ENCODE data around the gene SMYD1.

Gene SMYD1

GRCh38 chr2:88121678-88122077 lies 54.1 kb downstream of the SMYD1 start:
- no peak overlapping the region for H3K4me3 ChIP-seq (ENCODE audit: low read depth, low read length)

DNA sequence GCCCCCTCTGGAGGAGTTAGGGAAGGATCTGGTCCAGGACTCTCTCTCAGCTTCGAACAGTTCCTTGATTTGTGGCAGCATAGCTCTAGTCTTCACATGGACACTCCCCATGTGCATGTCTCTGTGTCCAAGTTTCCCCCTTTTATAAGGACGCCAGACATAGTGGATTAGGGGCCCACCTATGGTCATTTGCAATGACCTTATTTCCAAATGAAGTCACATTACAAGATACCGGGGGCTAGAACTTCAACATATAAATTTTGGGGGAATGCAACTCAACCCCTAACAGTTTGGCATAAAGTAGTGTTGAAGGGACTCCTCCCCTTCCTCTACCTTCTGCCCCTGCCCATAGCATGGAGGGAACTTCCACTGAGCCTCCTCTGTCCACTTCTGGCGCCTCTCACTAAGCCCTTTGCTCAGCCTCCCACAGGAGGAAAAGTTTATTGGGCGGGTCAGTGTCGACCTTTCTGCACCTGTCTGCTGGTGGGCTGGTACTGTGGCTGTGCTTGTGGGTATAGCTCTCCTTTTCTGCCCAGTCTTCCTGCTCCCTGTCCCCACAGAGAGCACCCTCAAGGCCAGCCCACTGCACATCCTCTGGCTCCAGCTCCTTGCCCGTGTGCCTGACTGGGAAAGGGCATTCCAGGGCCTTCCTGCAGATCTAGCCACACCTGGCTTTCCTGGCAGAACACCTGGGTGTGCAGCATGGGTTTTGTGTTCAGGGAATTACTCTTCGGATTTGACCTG lies 54.7 kb downstream of the SMYD1 start:
- H3K4me3 ChIP-seq (ENCODE audit: low read depth, low read length) = no peak overlapping the region

DNA sequence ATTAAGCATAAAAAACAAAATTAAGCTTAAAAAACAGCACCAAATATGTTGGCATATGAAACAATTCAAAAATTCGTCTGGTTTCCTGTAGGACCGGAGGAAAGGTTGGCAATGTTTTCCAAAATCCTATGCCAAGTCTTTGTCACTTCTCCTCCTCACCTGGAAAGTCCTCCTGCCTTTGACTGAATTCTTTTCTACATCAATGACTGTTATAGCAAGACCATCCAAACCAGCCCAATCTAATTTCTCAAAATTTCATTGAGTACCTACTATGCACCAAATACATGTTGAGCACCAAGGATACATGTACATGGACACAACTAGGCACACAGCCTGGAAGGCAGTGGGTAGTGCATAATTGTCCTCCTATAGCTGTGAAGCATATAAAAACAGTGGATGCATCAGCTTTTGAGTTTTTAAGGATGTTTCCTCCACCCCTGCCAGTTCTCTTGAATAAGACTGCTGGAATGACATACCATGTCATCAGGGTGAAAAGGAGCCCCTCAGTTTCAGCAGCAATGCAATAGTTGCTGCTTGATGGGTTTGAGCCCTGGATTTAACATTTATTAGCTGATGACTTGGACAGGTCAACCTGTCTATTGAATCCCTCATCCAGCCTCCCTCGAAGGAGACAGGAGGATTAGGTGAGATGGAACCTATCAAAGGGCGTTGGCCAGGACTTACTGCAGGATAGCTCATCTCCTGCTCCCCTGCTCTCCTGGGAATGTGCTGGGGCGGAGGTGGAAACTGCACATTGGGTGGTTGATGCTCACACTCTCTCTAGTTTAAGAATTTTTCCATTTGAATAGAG lies 55.7 kb downstream of the SMYD1 start:
- no peak overlapping the region for H3K4me3 ChIP-seq (ENCODE audit: low read depth, low read length)

- no peak overlapping the region for H3K4me3 ChIP-seq (ENCODE audit: low read depth, low read length)
Observed at GRCh38 chr2:88123975-88124917, 56.6 kb downstream of the SMYD1 start.

DNA sequence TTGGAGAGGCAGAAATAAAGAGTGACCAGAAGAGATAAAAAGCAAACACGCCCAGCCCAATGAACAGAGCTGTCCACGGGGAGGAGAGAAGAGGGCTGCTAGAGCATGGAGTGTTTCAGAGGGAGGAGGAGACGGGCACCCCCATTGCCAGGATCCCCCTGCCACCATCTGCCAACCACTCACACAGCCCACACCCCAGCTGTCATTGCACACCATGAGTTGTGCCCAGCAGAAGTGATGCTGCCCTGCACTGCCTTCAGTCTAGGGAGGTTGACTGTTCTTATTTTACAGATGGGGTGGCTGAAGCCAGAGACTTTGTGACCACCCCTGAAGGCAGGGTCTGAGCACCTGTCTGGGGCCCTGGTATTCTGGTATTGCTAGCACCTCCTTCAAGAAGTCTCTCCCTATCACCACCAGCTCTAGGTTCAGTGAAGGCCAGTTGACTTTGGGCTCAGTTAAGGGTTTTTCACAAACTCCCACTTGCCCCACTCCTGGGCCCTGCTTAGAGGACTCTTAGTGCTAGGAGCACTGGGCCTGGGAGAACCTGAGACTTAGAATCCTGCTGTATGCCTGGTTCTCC lies 57.8 kb downstream of the SMYD1 start:
- H3K4me3 ChIP-seq (ENCODE audit: low read depth, low read length) = no peak overlapping the region

DNA sequence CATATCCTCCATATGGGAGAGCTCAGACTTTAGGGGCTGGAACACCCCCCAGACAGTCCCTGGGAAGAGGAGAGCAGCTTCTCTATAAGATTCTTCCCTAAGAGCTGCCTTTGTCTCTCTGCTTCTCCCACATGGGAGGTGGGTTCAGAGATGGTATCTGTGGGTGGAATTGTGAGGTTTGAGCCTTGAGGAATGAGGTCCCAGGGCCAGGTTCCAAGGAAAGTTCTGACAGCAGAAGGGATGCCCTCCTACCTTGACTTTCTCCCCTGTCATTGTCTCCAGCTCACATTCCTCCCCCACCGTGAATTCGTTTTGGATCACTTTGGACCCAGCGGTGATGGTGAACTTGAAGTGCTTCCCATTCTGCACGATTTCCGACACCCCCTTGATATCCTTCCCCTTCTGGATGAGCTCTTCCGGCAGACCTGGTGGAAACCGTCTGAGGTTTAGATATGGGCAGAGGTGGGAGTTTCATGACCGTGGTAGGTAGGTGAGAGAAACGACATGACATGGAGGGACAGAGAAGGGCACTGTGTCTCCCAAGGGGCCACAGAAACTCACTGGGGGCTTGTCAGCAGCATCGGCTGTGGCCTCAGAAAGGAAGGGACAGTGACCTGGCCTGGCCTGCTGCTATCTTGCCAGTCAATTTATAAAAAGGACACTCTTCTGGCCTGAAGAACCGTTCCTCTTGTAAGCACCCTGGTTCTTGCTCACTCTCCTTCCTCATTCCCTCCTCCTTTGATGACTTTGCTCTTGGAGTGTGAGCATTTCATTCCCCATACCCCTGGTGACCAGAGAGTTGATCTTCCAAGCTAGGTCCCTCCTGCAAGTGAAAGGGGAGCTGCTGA lies 58.5 kb downstream of the SMYD1 start:
- H3K4me3 ChIP-seq (ENCODE audit: low read depth, low read length) = no peak overlapping the region

- no peak overlapping the region for H3K4me3 ChIP-seq (ENCODE audit: low read depth, low read length)
Observed at GRCh38 chr2:88126772-88127637, 59.4 kb downstream of the SMYD1 start.

DNA sequence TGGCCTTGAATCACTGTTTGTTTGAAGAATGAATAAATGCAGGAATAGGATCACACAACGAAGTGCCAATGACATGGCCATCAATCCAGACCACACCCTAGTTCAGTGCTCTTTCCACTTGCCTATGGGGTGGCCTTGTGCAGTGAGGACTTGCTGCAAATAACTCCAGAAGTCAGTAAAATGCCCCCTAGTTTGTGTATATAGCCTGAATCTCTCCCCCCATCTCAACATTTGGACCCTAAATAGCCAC lies 59.9 kb downstream of the SMYD1 start:
- H3K4me3 ChIP-seq (ENCODE audit: low read depth, low read length) = no peak overlapping the region

DNA sequence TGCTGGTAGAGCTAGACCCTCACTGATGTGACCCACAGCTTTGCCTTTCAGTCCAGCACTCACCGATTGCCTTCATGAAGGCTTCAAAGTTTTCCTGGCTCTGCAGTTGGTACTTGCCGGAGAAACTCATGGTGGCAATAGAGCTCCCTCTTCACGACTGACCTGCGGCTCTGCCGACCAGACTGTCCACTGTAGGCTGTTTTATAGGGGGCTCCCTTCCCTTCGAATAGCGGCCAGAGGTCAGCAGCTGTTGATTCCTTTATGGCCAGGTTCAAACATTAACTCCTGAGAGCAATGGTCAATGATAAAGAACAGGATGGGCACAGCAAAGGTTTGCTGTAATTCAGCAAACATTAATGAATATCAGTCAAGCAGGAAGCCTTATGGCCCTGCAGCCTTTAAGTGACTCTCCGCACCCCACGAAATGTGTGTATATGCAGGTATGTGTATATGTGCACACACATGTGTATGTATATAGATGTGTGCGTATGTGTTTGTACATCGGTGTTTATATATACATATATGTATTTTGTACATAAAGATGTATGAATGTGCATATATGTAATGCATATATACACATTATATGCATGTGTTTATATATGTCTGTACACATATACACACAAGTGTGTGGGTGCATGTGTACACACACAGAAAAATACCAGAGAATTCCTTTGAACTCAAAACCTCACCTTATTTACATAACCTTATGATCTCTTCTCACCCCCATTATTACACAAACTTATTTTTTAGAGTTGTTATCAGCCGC lies 60.4 kb downstream of the SMYD1 start, which contains the start of gene FABP1:
FABP1 (minus strand) TSS at position 175 of the 766 bp plus-strand sequence; CDS start at position 130, 45 bp downstream.
- H3K4me3 ChIP-seq (ENCODE audit: low read depth, low read length) = no peak within 1 kb of the TSS

GRCh38 chr2:88128654-88129312 lies 61.2 kb downstream of the SMYD1 start:
- H3K4me3 ChIP-seq (ENCODE audit: low read depth, low read length) = no peak overlapping the region

GRCh38 chr2:88129313-88129959 lies 61.8 kb downstream of the SMYD1 start:
- no peak overlapping the region for H3K4me3 ChIP-seq (ENCODE audit: low read depth, low read length)

DNA sequence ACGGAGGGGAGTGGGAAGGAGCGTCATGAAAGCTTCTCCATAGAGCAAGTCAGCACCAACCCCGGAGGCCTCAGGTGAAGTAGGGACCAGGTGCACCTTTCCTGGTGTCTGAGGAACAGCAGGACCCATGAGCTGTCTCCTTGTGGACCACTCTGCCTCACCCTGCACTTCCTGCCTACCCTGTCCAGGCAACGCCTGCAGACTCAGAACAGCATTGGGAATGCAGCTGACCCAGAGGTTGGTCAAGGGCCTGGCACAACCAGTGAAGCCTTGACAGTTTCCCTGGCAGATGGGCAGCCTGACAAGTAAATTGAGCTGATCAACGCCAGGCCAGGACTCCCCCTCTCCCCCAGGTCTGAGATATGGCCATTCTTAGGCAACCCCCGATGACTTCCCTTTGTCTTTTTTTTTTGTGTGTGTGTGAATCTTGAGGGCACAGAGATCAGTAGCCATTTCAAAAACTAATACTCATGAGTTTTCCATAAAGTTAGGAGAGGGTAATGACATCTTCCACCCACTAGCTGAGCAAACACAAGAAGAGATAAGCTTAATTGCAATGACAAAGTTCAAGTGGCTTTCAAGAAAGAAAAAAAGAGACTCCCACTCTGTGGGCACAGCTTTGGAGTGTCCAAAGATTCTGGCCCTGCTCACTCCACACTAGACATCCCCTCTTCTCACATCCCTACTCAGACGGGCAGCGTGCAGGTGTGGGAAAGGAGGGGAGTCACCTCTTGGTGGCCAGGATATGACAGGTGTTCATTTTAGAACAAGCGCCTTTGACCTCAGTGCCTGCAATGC lies 63.8 kb downstream of the SMYD1 start:
- no peak overlapping the region for H3K4me3 ChIP-seq (ENCODE audit: low read depth, low read length)

DNA sequence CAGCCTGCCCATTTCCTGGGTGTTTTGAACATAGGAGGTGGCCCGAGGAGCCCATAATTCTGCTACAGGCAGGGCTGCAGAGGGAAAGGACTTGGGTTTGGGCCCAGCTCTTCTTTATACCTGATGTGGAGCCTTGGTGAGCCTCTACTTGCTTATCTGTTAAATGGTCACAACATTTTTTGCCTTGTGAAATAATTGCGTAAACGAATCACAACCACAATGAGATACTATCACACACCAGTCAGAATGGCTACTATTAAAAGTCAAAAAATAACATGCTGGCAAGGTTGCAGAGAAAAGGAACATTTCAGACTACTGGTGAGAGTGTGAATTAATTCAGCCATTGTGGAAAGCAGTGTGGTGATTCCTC lies 64.4 kb downstream of the SMYD1 start:
- H3K4me3 ChIP-seq (ENCODE audit: low read depth, low read length) = no peak overlapping the region

DNA sequence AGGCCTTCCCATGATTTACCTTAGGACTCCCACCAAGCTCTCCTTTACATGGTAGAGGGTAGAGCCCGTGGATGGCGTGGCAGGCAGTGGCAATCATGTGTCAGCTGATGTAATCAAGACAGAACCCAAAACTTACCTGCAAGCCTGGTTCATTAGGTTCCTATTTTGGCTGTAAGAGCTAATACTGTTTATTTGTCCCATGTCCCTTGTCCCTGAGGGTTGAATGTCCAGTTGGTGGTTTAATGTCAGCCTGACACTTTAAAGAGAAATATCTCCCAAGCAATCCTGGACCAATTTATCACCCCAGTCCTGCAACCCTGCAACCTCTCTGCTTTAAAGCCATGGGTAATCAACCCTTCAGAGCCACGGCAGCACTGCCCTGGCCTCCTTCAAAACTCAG lies 66.2 kb downstream of the SMYD1 start:
- no peak overlapping the region for H3K4me3 ChIP-seq (ENCODE audit: low read depth, low read length)

DNA sequence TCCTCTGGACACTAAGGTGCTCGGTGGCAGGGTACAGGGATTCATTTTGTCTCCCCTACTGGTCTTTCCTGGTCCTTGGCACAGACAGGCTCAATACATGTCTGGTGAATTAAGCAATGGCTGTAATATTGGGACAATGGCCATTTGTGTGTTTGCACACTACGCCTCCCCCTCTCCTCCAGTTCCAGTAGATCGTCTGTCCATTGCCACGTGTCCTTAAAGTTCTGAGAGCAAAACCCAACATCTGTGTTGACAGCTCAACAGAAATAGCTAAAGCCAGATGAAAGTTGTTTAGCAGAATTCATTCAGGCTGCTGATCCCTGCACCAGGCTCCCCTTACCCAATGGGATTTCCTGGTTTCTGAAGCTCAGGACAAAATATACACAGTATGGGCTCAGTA lies 69.2 kb downstream of the SMYD1 start:
- no peak overlapping the region for H3K4me3 ChIP-seq (ENCODE audit: low read depth, low read length)

DNA sequence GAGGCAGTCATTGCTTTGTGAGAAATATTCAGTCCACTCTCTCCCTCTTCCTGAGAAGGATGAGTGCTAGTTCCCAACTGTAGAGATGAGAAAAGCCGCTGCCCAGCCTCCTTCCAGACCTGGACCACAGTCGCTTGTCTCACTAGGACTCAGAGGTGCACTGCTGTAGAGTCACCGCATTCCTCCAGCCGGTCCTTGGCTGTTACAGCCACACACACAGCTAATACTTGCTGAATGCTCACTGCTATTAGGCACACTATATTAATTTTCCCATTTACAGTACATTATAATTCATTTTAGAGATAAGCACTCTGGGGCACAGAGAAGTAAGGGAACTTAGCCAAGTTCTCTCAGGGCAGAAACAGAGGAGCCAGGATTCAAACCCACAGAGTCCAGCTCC lies 70.2 kb downstream of the SMYD1 start:
- H3K4me3 ChIP-seq (ENCODE audit: low read depth, low read length) = no peak overlapping the region

- H3K4me3 ChIP-seq (ENCODE audit: low read depth, low read length) = no peak overlapping the region
Observed at GRCh38 chr2:88139203-88139702, 71.6 kb downstream of the SMYD1 start.

Measured in iPS-11a (cell line).